AG10803 (cell line): ENCODE data around the gene FAM111A.
"Not testable (repeated sequence)": the region's sequence is repeated elsewhere in the genome, so short reads cannot be mapped to it uniquely, and the experiment has no call there.

Experiments
- DNase-seq: peaks from one replicate; pipeline ENCODE4 v3.0.0; 2010; ENCODE audit warnings: low read depth
- H3K4me3 ChIP-seq: 2 replicates; pipeline ENCODE4 v1.5.1; 2011; ENCODE audit warnings: mild to moderate bottlenecking, low read length, control low read depth
- TF ChIP-seq, protein P1 (sequence below): conservative IDR thresholded peaks from 2 replicates; pipeline ENCODE4 v1.5.1; 2011; ENCODE audit warnings: mild to moderate bottlenecking, low read length, control low read depth, inconsistent platforms

Gene FAM111A, protein sequence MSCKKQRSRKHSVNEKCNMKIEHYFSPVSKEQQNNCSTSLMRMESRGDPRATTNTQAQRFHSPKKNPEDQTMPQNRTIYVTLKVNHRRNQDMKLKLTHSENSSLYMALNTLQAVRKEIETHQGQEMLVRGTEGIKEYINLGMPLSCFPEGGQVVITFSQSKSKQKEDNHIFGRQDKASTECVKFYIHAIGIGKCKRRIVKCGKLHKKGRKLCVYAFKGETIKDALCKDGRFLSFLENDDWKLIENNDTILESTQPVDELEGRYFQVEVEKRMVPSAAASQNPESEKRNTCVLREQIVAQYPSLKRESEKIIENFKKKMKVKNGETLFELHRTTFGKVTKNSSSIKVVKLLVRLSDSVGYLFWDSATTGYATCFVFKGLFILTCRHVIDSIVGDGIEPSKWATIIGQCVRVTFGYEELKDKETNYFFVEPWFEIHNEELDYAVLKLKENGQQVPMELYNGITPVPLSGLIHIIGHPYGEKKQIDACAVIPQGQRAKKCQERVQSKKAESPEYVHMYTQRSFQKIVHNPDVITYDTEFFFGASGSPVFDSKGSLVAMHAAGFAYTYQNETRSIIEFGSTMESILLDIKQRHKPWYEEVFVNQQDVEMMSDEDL

DNA sequence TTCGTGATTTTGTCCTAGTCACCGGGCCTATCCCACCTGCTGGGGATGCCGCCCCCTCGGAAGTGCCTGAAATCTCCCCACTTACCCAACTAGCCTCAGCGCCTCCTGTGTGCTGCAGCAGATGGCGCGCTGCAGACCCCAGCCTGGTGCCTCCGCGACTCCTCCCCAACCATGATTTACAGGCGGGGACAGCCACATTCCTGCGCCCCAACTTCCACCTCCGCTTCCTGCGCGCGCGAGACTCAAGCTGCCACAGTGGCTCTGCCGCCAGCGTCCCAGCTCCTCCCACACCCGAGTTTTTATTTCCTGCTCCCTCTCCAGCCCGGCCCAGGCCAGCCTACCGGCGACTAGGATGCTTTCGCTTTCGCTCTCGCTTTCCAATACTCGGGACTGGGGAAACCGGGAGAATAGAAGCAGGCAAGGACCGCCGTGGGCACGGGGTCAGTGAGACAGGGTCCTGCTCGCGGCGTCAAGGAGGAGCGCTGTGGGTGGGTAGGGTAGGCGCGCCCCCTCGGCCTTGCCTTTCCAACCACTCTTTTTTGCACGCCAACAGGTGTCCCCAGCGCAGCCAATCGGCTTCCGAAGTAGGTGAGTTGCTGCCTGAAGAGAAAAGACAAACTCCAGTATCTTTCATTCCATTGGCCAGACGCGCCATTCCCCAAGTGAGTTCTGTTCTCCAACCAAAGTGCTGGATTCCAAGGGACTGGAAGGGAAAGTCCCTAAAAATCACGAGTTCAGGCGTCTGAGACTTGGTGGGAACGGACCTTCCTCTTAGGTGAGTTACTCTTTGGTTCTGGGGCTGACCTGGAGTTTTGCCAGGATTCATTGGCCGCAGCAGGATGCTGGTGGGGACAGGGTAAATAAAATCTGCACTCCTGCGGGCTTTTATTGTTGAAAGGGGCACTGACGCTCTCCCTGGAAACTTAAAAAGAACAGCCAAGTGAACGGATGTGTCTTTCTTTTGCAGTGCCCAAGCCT is at the start of gene FAM111A:
TSS of gene FAM111A (plus strand) at position 327 of the 978 bp plus-strand sequence. CDS start 6,017 bp downstream, outside the sequence.
- H3K4me3 ChIP-seq, result peak within 1 kb of the TSS; percentile 87
- TF ChIP-seq, protein P1, sequence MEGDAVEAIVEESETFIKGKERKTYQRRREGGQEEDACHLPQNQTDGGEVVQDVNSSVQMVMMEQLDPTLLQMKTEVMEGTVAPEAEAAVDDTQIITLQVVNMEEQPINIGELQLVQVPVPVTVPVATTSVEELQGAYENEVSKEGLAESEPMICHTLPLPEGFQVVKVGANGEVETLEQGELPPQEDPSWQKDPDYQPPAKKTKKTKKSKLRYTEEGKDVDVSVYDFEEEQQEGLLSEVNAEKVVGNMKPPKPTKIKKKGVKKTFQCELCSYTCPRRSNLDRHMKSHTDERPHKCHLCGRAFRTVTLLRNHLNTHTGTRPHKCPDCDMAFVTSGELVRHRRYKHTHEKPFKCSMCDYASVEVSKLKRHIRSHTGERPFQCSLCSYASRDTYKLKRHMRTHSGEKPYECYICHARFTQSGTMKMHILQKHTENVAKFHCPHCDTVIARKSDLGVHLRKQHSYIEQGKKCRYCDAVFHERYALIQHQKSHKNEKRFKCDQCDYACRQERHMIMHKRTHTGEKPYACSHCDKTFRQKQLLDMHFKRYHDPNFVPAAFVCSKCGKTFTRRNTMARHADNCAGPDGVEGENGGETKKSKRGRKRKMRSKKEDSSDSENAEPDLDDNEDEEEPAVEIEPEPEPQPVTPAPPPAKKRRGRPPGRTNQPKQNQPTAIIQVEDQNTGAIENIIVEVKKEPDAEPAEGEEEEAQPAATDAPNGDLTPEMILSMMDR, result peak; percentile 31
- DNase-seq, result peak; percentile 85

DNA sequence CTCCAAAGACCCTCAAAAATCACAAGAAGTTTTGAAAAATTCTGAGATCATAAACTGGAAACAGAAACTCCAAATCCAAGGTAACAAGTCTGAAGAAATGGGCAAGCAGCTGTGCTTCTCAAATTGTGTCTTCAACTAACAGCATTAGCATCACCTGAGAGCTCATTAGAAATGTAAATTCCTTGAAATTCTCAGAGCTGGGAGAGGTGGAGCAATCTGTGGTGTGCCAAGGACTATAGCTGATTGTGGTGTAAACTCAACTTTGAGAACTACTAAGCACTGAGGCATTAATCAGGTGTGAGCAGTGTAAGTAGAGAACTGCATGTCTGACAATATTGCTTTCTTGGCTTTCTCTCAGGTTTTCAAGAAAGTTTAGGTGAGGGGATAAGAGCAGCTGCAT is 49.1 kb upstream of the FAM111A start:
- not testable (repeated sequence) for H3K4me3 ChIP-seq, DNase-seq

DNA sequence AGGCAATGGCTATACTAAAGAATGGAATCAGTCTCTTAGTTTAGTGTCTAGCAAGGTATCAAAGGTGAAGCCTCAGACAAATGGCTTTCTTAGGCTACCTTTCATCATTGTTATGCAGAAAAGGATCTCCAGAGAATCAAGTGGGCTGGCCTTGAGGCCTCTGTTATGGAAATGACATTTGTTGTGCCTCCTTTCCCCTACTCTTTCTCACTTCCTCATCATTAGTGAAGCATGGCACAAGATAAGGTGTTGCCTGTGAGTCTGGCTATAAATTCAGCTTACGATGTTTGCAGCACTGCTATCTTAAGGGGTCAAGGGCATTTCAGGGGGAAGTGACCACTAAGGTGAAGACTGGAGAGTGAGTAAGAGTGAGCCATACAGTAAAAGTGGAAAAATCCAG is 47.4 kb upstream of the FAM111A start:
- not testable (repeated sequence) for H3K4me3 ChIP-seq, DNase-seq

DNA sequence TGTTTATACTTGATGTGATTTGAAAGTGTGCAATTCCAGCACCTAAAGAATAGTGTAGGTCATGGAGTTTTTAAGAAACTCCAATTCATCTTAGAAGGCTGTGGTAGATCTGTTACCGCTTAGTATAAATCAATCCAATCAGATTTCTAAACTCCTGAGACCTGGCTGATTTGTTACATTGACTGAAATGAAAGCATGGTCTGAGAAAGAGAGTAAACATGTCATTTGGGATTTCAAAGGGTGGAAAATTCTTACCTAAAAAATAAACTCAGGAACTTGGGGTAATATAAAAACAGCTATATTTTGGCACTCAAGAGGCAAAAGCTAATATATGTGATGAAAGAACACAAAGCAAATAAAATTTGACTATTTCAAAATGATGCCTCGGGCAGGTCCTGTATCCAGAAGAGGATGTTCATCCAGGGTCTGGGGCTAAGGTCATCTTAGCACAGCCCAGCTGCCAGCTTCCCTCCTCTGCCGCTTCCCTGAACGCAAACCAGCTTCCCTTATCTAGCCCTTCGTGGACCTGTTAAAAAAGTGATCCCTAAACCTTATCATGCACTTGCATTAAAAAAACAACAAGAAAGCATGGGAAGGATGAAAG is 46.6 kb upstream of the FAM111A start:
- H3K4me3 ChIP-seq, DNase-seq: not testable (repeated sequence)

DNA sequence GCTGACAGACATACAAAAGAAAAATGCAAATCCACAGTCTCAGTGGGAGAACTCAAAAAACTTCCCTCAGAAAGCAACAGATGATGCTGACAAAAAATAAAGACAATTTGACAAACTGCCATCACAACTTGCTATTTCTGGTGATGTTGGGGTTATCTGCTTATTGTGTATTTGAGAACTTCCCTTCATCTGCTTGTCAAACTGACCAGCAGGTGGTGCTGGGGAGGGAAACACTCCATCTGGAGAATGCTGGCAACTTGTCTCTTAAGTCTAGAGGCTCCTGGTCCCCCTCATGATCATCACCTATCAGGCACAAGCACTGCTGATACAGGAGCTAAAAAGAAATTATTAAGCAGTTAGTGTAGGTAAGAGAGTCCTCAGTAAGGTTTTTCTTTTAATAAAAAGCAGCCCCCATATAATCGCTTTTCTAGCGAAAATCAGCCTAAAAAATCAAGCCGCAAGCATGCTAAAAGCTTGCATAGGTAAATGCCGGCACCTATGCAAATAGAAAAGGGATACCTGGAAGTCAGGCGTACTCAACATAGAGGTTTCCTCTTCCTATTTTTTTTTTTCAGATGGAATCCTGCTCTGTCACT is 45.4 kb upstream of the FAM111A start:
- TF ChIP-seq, protein P1, result peak; percentile 79
- no peak overlapping the region for H3K4me3 ChIP-seq
- peak; percentile 58 for DNase-seq

DNA sequence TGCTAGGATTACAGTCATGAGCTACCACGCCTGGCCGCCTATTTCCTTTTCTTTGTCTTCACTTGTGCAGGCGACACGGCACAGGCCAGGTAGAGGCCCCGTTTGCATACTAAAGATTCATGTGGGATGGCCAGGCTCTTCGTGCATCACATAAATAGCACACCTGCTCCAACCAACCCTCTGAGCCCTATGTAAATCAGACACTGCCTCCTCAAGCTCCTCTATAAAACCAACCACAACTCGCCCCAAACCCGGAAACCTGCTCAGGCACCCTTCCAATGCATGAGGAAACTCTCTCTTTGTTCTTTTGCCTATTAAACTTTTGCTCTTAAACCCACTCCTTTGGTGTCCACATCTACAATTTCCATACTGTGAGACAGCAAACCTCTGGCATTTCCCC is 44.7 kb upstream of the FAM111A start:
- not testable (repeated sequence) for H3K4me3 ChIP-seq, DNase-seq

DNA sequence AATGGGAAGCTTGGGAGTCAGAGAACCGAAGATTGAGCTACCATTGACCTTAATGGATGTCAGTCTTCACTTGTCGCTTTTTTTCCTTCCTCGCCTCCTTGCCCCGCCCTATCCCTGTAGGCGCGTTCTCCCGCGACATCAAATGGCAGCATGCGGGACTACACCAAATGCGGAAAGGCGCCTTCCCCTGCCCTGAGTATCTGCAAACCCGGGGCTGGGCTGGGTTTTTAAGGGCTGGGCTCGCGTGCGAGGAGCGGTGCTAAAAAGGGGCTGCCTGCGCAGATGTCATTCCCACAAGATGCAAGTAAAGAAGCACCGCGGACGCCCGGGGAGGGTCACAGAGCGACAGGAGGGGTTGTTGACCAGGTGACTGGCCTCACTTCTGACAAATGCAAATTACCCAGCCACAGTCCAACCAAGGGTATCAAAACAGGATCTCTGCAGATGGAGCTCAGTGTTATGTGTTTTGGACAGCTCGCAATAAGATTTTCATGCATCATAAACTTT is 40.3 kb upstream of the FAM111A start:
- H3K4me3 ChIP-seq, result peak overlapping the region; percentile 52
- TF ChIP-seq, protein P1, result peak; percentile 44
- peak; percentile 32 for DNase-seq

DNA sequence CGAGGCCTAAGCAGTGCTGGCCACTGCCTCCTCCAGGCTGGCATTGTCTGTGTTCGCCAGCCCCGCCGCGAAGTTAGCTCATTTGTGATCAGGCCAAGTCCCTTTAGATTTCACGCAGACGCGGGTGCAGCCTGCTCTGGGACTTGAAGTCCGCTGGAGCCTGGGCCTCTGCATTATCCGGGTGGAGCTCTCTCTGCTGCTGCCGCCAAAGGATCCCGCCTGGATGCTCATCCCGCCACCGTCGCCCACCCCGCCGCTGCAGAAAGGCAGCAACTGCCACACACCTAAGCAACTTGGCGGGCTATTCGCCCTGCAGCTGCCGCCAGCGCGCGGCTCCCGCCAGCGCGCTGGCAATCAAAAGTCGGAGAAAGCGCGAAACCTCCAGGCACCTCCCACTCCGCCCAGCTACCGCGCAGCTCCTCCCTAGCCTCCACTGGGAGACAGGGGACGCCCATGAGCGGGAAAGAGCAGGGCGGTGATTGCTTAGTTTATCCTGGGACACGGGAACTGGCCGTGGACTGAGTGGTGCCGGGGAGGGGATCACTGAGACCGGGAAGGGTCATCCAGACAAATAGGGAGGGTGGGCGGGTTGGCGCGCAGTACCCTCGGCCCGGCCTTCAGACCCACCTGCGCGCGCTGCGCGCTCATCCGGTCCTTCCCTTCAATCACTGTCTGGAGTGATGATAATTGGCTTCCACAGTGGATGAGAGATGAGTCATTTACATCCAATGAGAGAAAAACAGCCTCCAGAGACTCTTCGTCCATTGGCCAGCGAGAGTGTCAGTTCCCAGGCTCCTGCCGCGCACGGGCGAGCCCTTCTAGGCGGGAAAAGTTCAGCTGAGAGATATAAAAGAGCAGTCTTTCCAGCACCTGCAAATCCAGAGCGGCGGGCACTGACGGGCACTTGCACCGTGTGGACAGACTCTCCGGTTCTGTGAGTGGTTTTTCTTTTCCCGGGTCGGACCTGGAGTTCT is 36.0 kb upstream of the FAM111A start, which contains the start of gene FAM111B:
TSS of gene FAM111B (plus strand) at position 875 of the 974 bp plus-strand sequence. CDS start 2,389 bp downstream, outside the sequence.
- peak within 1 kb of the TSS; percentile 67 for H3K4me3 ChIP-seq
- TF ChIP-seq, protein P1, result no peak
- DNase-seq, result peak; percentile 91

DNA sequence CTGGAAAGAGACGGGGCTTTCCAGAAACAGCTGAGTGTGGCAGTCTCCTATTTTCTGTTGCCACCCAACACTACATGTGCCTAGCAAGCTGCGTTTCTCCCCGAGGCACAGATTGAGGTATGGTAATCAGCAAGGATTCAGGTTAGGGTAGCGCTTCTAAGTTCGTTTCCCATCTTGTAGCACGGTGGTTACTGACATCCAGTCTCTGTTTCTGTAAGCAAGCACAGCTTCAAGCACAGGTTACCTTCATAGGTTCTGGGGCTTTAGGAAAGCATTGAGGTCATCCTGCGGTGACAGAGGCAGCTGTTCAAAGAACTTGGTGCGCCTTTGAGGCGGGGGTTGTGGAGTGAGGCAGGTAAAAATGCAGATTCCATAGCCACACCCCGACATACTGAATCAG is 34.9 kb upstream of the FAM111A start:
- H3K4me3 ChIP-seq, DNase-seq: not testable (repeated sequence)
